Mucosa of descending colon (tissue), 3 donors: Measurements from ENCODE around the gene CLCN5. TPM values are rescaled to one million over a fixed set of nuclear protein-coding genes. Genes with fewer than 3 reads are reported as not detected.

ENCODE experiments used
- ATAC-seq: fragments of 200-7000 bp; cut with Tn5 transposase; one replicate; pipeline ENCODE4 v1.9.1; 2020; ENCODE audit warnings: mild to moderate bottlenecking, moderate library complexity
- DNase-seq, 3 donors: peaks; one replicate each; pipeline ENCODE4 v3.0.0-alpha.2; 2020
- H3K36me3 ChIP-seq: fragments of 200-600 bp; one replicate; pipeline ENCODE4 v1.8.0; 2021; ENCODE audit warnings: low read depth, mild to moderate bottlenecking
- H3K4me1 ChIP-seq: fragments of 200-600 bp; one replicate; pipeline ENCODE4 v1.8.0; 2021; ENCODE audit warnings: low read depth, mild to moderate bottlenecking
- H3K4me3 ChIP-seq: fragments of 200-600 bp; one replicate; pipeline ENCODE4 v1.8.0; 2021; ENCODE audit warnings: mild to moderate bottlenecking
- H3K9me3 ChIP-seq: fragments of 200-600 bp; one replicate; pipeline ENCODE4 v1.8.0; 2021; ENCODE audit warnings: mild to moderate bottlenecking
- intact Hi-C, 2 donors: fragments of 100-400 bp; cut with DNase I in 1 of 2; cut with micrococcal nuclease in 1 of 2; formaldehyde crosslinking; loops; one replicate each; pipeline versions ENCODE4 v1.11.0 to v1.11.1; 2022; cut with DNase I, micrococcal nuclease
- total RNA-seq, 3 donors: library from RNA; stranded (reverse); fragmentation: NEBNext Ultra II Directional in 2 of 3; extraction: Animal tissue kit (Norgen Biotek cat#: 25700) in 2 of 3; gene quantifications; one replicate each; pipeline versions ENCODE4 v1.2.1 to v1.2.4, GENCODE V29; 2021 to 2023
- TF ChIP-seq, protein P1 (sequence below): fragments of 200-600 bp; IDR thresholded peaks from one replicate; pipeline ENCODE4 v1.8.0; 2022; ENCODE audit warnings: antibody characterized with exemption, mild to moderate bottlenecking
- donor health status: DM: no; HTN: no; CAD: no; lungs with moderate emphysema.
- donor health status: DM: no; HTN: no; CAD: no.
- donor health status: DM: no; HTN: yes; CAD: no.

Gene CLCN5
- total RNA-seq, 3 donors from 2014 or later: 5.4 to 11.9 (median 10.0) TPM

DNA sequence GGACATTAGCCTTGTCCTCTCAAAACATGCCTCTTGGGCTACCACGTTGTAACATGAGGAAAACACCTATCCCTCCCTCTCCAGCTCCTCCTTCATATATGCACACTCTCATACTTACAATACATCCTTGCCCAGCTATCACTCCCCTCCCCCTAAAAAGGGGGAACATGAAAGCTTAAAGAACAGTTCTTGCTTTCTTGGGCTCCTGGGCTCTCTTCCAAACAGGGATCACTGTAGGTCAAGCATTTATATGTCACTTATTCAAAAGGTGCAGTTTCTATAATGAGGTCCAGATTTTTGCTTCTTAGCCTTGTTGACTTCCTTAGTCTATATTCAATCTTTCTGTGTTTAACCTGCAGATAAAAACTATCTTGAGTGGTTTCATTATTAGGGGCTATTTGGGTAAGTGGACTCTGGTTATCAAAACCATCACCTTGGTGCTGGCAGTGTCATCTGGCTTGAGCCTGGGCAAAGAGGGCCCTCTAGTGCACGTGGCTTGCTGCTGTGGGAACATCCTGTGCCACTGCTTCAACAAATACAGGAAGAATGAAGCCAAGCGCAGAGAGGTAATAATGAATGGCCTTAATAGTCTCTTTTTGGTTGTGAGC is 159.0 kb downstream of the CLCN5 start:
- no peak overlapping the region for H3K4me3 ChIP-seq
- no peaks in the 10 kb centered on the region for H3K9me3 ChIP-seq
- intact Hi-C loops: no loop called here
- TF ChIP-seq, protein P1, sequence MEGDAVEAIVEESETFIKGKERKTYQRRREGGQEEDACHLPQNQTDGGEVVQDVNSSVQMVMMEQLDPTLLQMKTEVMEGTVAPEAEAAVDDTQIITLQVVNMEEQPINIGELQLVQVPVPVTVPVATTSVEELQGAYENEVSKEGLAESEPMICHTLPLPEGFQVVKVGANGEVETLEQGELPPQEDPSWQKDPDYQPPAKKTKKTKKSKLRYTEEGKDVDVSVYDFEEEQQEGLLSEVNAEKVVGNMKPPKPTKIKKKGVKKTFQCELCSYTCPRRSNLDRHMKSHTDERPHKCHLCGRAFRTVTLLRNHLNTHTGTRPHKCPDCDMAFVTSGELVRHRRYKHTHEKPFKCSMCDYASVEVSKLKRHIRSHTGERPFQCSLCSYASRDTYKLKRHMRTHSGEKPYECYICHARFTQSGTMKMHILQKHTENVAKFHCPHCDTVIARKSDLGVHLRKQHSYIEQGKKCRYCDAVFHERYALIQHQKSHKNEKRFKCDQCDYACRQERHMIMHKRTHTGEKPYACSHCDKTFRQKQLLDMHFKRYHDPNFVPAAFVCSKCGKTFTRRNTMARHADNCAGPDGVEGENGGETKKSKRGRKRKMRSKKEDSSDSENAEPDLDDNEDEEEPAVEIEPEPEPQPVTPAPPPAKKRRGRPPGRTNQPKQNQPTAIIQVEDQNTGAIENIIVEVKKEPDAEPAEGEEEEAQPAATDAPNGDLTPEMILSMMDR: no peak
- H3K36me3 ChIP-seq: no peaks in the 10 kb centered on the region
- ATAC-seq: peak; percentile 77
- peak; percentile 45 to 60 (median 50) for DNase-seq
- no peaks in the 10 kb centered on the region for H3K4me1 ChIP-seq

DNA sequence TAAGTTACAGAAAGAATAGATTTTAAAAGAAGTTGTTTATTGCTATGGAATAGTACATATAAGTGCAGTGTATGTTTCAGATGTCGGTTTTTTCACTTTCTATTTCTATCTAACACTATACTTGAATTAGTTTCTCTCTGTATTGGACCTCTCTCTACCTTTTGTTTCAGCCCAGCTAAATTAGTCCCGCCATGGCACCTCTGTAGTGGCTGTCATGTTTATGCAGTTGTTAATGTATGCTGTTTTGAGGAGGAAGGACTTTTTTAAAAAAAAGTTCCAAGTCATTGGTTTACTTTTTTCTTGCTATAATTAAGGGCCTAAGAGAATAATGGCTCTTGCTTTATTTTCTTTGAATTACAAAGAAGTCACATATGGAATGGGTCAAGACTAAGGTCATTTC is 160.3 kb downstream of the CLCN5 start:
- no peak for ATAC-seq
- Histone ChIP-seq H3K36me3 (no peaks in the 10 kb centered on the region), H3K4me1 (no peaks in the 10 kb centered on the region), H3K4me3 (no peak overlapping the region), H3K9me3 (no peaks in the 10 kb centered on the region)
- TF ChIP-seq, protein P1: no peak
- DNase-seq: no peak
- intact Hi-C loops: no loop called here

DNA sequence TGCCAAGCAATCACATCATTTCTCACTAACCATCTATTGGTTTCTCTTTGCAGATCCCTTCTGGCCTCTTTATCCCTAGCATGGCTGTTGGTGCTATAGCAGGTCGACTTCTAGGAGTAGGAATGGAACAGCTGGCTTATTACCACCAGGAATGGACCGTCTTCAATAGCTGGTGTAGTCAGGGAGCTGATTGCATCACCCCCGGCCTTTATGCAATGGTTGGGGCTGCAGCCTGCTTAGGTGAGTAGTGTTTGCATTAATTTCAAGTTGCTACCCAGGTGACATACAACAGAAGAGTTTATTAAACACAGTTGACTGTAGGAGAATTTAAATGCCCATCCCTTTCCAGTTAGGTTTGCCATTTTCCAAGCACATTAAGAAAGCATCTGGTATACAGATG is 166.2 kb downstream of the CLCN5 start:
- intact Hi-C loops: no loop called here
- ATAC-seq: no peak
- TF ChIP-seq, protein P1: no peak

DNA sequence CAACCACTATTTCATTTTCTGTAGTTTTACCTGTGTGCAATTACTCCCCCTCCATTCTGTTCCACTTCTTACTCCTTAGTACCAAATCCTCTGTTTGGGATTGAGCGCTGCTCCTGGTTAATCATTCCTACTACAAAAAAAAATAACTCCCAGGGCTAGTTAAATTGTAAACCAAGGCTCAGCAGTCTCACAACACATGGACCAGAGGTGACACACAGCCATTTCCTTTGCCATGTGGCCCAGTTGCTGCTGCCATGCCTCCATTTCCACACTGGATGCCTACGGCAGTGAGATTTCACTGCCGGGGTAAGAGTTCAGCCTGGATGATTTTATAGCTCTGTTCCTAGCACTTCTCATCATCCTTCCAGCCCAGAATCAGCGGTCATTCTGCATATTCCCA is 171.2 kb downstream of the CLCN5 start:
- H3K4me1 ChIP-seq: no peaks in the 10 kb centered on the region
- TF ChIP-seq, protein P1: no peak
- H3K4me3 ChIP-seq: no peak overlapping the region
- no peaks in the 10 kb centered on the region for H3K9me3 ChIP-seq
- ATAC-seq (peak; percentile 29), DNase-seq (no peak)
- intact Hi-C loops: no loop called here
- no peaks in the 10 kb centered on the region for H3K36me3 ChIP-seq

More for the DNA sequence above, 166.2 kb downstream of the CLCN5 start:
- H3K36me3 ChIP-seq: no peaks in the 10 kb centered on the region
- H3K9me3 ChIP-seq: no peaks in the 10 kb centered on the region
- no peak overlapping the region for H3K4me3 ChIP-seq
- no peaks in the 10 kb centered on the region for H3K4me1 ChIP-seq
- DNase-seq: no peak

DNA sequence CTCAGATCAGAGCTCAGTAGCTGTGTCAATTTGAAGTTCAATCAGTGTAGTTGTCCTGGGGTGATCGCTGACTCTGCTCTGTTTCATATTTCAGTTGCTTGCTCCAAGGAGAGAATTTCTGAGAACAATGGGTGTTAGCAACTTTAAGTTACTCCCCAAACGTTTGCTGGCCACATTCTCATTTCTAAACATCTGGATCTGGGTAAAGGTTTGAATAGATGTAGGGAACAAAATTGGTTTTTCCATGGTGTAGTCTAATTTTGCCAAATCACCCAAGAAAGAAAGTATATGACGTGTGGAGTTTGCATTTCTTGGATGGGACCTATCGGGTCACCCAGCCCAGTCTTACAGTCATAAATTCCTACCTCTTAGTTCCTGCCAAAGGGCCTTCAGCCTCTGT is 174.7 kb downstream of the CLCN5 start:
- Histone ChIP-seq H3K36me3 (no peaks in the 10 kb centered on the region), H3K9me3 (no peaks in the 10 kb centered on the region), H3K4me1 (no peaks in the 10 kb centered on the region), H3K4me3 (no peak overlapping the region)
- DNase-seq: no peak
- no peak for ATAC-seq
- TF ChIP-seq, protein P1: no peak
- intact Hi-C loops: no loop called here

DNA sequence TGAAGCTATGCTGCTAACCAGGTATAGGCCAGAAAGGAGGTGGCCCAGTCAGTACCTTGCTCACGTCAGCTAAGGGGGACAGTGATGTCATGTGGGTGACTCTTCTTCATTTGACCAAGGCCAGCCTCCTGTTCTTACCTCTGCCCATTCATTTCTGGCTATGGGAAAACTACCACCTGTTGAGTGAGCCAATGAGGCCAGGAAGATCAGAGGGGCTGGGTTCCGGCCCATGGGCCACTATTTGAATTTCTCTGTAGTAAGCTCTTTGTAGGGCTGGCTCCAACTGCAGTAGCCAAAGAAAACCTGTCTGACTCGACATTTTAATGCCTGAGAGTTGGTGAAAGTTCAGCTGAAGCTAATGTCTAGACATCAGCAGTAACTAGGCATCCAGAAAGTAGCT is 175.8 kb downstream of the CLCN5 start:
- intact Hi-C loops: no loop called here
- TF ChIP-seq, protein P1: no peak
- Histone ChIP-seq H3K36me3 (no peaks in the 10 kb centered on the region), H3K4me1 (no peaks in the 10 kb centered on the region), H3K9me3 (no peaks in the 10 kb centered on the region), H3K4me3 (no peak overlapping the region)
- DNase-seq: no peak
- ATAC-seq: no peak
